Tibial artery (tissue), 4 donors: ENCODE measurements around the gene TIAM2.
"Not testable (repeated sequence)": the region's sequence is repeated elsewhere in the genome, so short reads cannot be mapped to it uniquely, and the experiment has no call there.

Source experiments
- DNase-seq, 2 donors: peaks; one replicate each; pipeline ENCODE4 v3.0.0-alpha.2; 2019
- H3K27ac ChIP-seq, 2 donors: fragments of 200-600 bp; sonication (generic) in 1 of 2; 1 replicate in 1 of 2; 2 replicates in 1 of 2; pipeline ENCODE4 v1.5.1; 2018 to 2019; ENCODE audit warnings: mild to moderate bottlenecking in 1 of 2
- H3K27me3 ChIP-seq, 2 donors: fragments of 200-600 bp; sonication (generic) in 1 of 2; one replicate each; pipeline versions ENCODE4 v1.5.1 to v1.6.0; 2016 to 2019
- H3K36me3 ChIP-seq, 3 donors: fragments of 200-600 bp; sonication (generic) in 2 of 3; one replicate each; pipeline ENCODE4 v1.5.1; 2016 to 2019; ENCODE audit warnings: mild to moderate bottlenecking in 2 of 3
- H3K4me1 ChIP-seq, 4 donors: fragments of 200-600 bp; sonication (generic) in 2 of 4; 1 replicate in 3 of 4; 2 replicates in 1 of 4; pipeline ENCODE4 v1.5.1; 2016 to 2019
- H3K4me3 ChIP-seq, 2 donors: fragments of 200-600 bp; sonication (generic) in 1 of 2; 1 replicate in 1 of 2; 2 replicates in 1 of 2; pipeline ENCODE4 v1.5.1; 2018 to 2019; ENCODE audit warnings: mild to moderate bottlenecking in 2 of 2
- H3K9me3 ChIP-seq, 3 donors: fragments of 200-600 bp; sonication (generic) in 1 of 3; one replicate each; pipeline ENCODE4 v1.5.1; 2016 to 2019
- CTCF ChIP-seq, 2 experiments: fragments of 200-600 bp in 1 of 2; fragments of 450-650 bp in 1 of 2; IDR thresholded peaks; one replicate each; pipeline ENCODE4 v1.5.1; 2017 to 2019; ENCODE audit warnings: antibody characterized with exemption in 2 of 2, mild to moderate bottlenecking in 1 of 2, moderate library complexity in 1 of 2
- intact Hi-C: fragments of 100-400 bp; cut with DNase I; formaldehyde crosslinking; loops from one replicate; pipeline ENCODE4 v1.15.0; 2023; ENCODE audit warnings: low total_unique reads

The TIAM2 gene

GRCh38 chr6:155090166-155090565 lies 95.1 kb downstream of the TIAM2 start:
- Histone ChIP-seq H3K4me1 (no peaks in the 10 kb centered on the region), H3K36me3 (peaks cover 0 to 10% (median 4%) of the 10 kb centered on the region in 3 donors), H3K4me3 (no peak overlapping the region), H3K9me3 (no peaks in the 10 kb centered on the region), H3K27ac (no peak overlapping the region), H3K27me3 (no peaks in the 10 kb centered on the region)
- intact Hi-C loops = no loop called here
- no peak for TF ChIP-seq CTCF (IDR thresholded peaks at IDR 0.05)
- no peak for DNase-seq

GRCh38 chr6:155091756-155092155 lies 96.6 kb downstream of the TIAM2 start:
- no peak overlapping the region for H3K4me3 ChIP-seq
- no peak for DNase-seq
- no peak overlapping the region for H3K27ac ChIP-seq
- peaks cover 0 to 10% (median 4%) of the 10 kb centered on the region in 3 donors for H3K36me3 ChIP-seq
- intact Hi-C loops = no loop called here
- H3K4me1 ChIP-seq = no peaks in the 10 kb centered on the region
- no peaks in the 10 kb centered on the region for H3K9me3 ChIP-seq
- H3K27me3 ChIP-seq = no peaks in the 10 kb centered on the region
- no peak for TF ChIP-seq CTCF (IDR thresholded peaks at IDR 0.05)

GRCh38 chr6:155093430-155093829 lies 98.3 kb downstream of the TIAM2 start:
- no peak overlapping the region for H3K27ac ChIP-seq
- H3K27me3 ChIP-seq = no peaks in the 10 kb centered on the region
- H3K36me3 ChIP-seq = peaks cover 0 to 10% (median 4%) of the 10 kb centered on the region in 3 donors
- intact Hi-C loops = no loop called here
- no peaks in the 10 kb centered on the region for H3K9me3 ChIP-seq
- H3K4me3 ChIP-seq = no peak overlapping the region
- DNase-seq = no peak
- no peaks in the 10 kb centered on the region for H3K4me1 ChIP-seq
- no peak for TF ChIP-seq CTCF (IDR thresholded peaks at IDR 0.05)

- H3K4me1 ChIP-seq = peaks cover 0 to 16% (median 0%) of the 10 kb centered on the region in 4 donors
- TF ChIP-seq CTCF (IDR thresholded peaks at IDR 0.05) = no peak
- intact Hi-C loops = no loop called here
- no peak overlapping the region for H3K4me3 ChIP-seq
- no peaks in the 10 kb centered on the region for H3K36me3 ChIP-seq
- no peaks in the 10 kb centered on the region for H3K27me3 ChIP-seq
- no peaks in the 10 kb centered on the region for H3K9me3 ChIP-seq
- DNase-seq = no peak
- no peak overlapping the region for H3K27ac ChIP-seq
Observed at GRCh38 chr6:155100087-155100486, 105.0 kb downstream of the TIAM2 start.

GRCh38 chr6:155100591-155100990 lies 105.5 kb downstream of the TIAM2 start:
- no peaks in the 10 kb centered on the region for H3K27me3 ChIP-seq
- no peak overlapping the region for H3K4me3 ChIP-seq
- H3K9me3 ChIP-seq = no peaks in the 10 kb centered on the region
- no peak for TF ChIP-seq CTCF (IDR thresholded peaks at IDR 0.05)
- H3K36me3 ChIP-seq = no peaks in the 10 kb centered on the region
- no peak overlapping the region for H3K27ac ChIP-seq
- intact Hi-C loops = no loop called here
- DNase-seq = no peak
- H3K4me1 ChIP-seq = peaks cover 0 to 16% (median 0%) of the 10 kb centered on the region in 4 donors

GRCh38 chr6:155103083-155103645 lies 108.0 kb downstream of the TIAM2 start:
- H3K4me3 ChIP-seq, H3K27me3 ChIP-seq, H3K9me3 ChIP-seq, H3K36me3 ChIP-seq, H3K27ac ChIP-seq, DNase-seq, intact Hi-C loops: not testable (repeated sequence)
- peaks cover 0 to 29% (median 0%) of the 10 kb centered on the region in 4 donors for H3K4me1 ChIP-seq
